COR-L47 (cell line): ENCODE data around the gene ATG12.
A peak's percentile ranks its signal among the peaks of the same experiment; 100 is the strongest.
"Not testable (repeated sequence)": the region's sequence is repeated elsewhere in the genome, so short reads cannot be mapped to it uniquely, and the experiment has no call there.

Experiments used
- DNase-seq: peaks from one replicate; lab custom pipeline; 2025; lab: John Stamatoyannopoulos, UW

ATG12 gene

GRCh38 chr5:115841382-115842088 is at the start of gene ATG12, which contains the start of gene AP3S1:
Gene ATG12, minus strand, starts transcription at chr5:115841565. Its CDS starts 13 bp downstream, at chr5:115841552.
Gene AP3S1, plus strand, starts transcription at chr5:115841935. Its CDS starts 103 bp downstream, at chr5:115842038.
- DNase-seq: peak; percentile 90

DNA sequence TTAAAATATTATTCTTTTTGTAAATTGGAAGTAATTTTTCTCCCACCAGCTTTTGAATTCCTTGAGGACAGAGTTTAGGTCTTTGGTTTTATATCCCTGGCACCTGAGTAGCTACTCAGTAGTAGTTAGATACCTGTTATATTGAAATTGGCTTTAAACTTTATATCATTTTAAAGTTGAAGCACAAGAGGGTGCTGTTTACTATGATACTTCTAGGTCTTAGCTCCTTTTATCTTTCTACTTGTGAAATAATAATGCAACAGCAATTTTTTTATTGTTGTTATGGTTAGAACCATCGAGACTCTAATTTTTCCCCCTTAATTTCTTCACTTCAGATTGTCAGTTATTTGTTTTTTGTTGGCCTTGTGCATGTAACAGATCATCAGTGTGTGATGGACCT is 46.7 kb upstream of the ATG12 start:
- no peak for DNase-seq

GRCh38 chr5:115885208-115885607 is 43.8 kb upstream of the ATG12 start:
- not testable (repeated sequence) for DNase-seq

DNA sequence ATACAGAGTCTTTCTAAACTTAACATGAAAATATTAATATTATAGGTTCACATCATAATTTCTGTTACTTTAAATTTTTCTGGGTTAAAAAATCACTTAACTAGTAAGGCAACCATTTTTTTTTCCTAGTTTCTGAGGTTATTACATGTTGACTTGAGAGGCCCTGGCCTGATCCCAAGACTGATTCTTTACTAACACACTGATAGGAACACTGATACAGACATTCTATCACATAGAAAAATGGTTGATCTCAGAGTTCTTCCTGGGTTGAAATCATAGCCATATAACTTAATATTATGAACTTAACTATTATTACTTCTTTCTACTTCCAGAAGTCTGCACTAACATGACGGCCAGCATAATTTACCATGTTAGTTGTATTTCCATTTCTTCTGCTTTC is 43.3 kb upstream of the ATG12 start:
- DNase-seq: no peak

GRCh38 chr5:115882434-115882833 is 41.1 kb upstream of the ATG12 start:
- not testable (repeated sequence) for DNase-seq

GRCh38 chr5:115877342-115877741 is 36.0 kb upstream of the ATG12 start:
- DNase-seq: not testable (repeated sequence)

DNA sequence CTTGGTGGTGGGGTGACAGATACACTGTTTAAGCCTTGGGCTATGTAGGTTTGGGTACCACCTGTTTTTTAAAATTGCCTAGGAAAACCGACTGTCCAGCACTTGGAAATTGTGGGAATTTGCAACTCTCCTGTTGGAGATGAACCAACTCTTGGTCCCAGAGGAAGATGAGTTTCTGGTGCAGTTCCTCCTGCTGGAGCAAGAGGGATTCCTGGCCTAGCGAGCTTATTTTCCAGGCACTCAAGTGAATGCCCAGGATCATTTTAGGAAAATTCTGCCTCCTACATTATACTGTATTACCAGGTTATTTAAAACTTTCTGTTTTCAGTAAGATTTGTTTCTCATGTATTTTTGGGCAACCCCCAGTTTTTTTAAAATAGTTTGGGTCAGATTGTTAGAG is 34.1 kb upstream of the ATG12 start:
- DNase-seq: no peak

DNA sequence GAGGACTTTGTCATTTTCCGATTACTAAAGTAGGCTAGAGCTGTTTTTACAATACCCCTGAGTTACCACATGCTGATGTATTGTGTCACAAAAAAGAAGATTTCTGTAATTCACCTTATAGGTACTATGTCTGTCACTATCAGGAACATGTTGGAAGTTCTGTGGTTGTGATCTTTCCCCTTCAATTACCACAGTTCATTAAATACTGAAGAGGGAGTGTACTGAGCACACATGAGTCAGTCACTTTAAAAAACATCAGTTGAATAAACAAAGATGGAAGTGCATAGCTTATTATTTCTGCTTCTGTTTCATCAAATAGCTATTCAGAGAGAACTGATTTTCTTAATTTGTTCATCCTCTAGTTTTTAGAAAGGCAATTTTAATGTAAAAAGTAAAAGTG is 32.0 kb upstream of the ATG12 start:
- no peak for DNase-seq

DNA sequence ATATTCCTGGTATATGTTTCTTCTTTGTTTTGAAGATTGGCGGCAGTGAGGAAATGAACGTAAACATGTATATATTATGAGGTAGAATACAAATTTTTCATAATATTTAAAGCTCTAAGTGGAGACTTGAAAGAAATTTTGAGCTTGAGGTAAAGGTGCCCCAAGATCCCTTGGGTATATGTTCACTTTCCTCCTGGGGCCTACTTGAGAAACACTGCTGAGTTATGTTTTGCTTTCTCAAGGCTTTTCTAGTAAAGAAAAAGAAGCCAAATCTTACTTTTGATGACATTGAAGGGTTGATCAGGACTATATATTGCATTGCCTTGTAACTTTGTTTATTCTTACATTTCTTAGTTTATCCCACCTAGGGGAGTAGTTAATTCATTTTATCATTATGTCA is 31.1 kb upstream of the ATG12 start:
- no peak for DNase-seq

GRCh38 chr5:115869256-115869795 is 28.0 kb upstream of the ATG12 start:
- no peak for DNase-seq

GRCh38 chr5:115859378-115859777 is 18.0 kb upstream of the ATG12 start:
- no peak for DNase-seq

GRCh38 chr5:115858396-115858795 is 17.0 kb upstream of the ATG12 start:
- DNase-seq: no peak

DNA sequence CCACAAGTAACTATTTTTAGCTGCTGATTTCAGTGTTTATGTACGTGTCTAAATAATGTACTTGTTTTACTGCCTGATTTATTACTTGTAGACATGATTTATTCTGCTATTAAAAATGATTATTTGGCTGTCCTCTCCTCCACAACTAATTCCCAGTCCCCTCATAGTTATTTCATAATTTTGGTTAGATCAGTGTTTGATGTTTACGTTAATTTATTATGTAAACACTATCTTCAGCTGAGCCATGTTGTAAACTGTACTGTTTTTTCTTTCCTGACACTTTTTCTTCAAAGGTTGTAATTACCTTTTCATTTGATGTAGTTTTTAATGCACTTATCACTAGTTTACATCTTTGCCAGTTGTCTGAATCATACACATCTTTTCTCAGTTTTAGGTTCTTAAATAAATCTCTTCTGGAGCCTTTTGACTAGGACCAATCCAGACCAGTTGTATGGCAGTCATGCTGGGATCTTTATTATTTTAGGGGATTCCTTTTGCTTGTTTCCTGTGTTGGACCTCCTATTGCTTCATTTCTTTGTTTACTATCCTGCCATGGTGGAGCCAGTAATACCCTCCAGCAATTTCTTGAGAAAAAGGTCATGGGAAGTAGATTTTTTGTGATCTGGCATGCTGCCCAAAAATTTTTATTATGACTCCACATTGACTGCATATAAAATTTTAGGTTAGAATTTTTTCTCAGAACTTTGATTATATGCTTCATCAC is 16.4 kb upstream of the ATG12 start:
- DNase-seq: no peak

DNA sequence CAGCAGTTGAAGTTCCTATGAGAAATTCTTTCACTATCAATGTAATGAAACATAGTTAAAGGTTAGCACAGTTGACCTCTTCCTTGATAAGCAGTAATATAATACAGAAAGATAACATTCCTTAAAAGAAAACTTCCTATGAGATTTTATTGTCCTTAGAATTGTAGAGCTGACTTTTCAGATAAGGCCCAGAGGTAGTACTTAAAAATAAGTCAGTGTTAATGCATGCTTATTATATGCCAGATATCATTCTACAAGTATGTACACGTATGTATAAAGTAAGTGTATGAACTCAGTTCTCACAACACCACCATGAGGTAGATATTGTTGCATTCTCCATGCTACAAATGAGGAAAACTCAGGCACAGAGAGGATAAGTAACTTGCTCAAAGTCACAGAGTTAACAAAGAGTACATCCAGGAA is 15.7 kb upstream of the ATG12 start:
- no peak for DNase-seq

DNA sequence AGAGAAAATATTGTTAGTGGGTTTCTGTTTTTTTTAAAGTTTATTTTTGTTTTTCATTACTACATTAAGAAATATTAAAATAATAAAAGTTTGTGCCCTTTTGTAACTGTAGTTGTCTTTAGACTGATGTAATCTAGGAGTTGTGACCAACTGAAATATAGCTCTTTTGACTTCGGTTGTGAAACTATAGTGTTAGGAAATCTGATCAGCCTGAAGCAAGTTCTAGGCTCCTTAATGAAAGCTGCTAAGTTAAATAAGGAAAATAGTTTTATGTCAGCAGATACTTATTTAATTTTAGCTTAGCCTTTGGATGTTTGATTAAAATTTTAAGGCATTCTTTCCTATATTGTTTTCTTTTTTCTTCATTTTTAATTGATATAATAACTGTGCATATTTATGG is 14.6 kb upstream of the ATG12 start:
- no peak for DNase-seq

GRCh38 chr5:115854139-115854538 is 12.8 kb upstream of the ATG12 start:
- no peak for DNase-seq

DNA sequence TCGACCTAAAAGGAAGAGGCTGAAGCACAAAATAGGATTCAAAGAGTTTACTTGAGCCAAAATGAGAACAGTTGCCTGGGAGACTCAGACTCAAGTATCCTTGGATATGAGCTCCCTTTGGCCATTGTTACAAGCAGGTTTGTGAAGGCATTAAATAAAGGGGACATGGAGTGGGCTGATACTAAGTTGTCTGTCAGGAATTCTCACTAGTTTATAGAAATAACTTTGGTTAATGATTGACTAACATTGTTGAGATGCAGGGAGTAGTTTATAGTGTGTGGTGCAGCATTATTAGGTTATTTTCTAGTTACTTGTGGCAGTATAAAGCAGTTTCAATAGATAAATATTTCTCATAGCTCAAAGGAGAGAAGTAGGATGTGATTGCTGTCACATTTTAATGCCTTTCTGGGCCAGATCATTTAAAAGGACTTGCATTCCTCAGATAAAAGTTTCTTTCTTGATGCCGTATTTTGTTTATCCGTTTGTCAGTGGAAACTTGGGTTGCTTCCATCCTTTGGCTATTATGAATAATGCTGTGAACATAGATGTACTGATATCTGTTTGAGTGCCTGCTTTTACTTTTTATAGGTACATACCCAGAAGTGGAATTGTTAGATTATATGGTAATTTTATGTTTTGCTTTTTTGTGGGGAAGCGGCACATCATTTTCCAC is 9.5 kb upstream of the ATG12 start:
- DNase-seq: no peak

- DNase-seq: no peak
These were observed 8.0 kb upstream of the ATG12 start for GRCh38 chr5:115849258-115849798.

DNA sequence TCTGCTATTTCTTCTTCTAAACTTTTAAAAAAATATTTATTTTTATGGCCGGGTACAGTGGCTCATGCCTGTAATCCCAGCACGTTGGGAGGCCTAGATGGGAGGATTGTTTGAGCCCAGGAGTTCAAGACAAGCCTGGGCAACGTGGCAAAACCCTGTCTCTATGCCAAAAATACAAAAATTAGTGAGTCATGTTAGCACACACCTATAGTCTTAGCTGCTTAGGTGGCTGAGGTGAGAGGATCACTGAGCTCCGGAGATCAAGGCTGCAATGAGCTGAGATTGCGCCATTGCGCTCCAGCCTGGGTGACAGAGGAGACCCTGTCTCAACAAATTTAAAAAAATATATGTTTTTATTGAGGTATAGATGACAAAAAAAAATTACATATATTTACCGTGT is 5.9 kb upstream of the ATG12 start:
- DNase-seq: no peak

GRCh38 chr5:115844321-115844817 is 3.0 kb upstream of the ATG12 start:
- DNase-seq: no peak

DNA sequence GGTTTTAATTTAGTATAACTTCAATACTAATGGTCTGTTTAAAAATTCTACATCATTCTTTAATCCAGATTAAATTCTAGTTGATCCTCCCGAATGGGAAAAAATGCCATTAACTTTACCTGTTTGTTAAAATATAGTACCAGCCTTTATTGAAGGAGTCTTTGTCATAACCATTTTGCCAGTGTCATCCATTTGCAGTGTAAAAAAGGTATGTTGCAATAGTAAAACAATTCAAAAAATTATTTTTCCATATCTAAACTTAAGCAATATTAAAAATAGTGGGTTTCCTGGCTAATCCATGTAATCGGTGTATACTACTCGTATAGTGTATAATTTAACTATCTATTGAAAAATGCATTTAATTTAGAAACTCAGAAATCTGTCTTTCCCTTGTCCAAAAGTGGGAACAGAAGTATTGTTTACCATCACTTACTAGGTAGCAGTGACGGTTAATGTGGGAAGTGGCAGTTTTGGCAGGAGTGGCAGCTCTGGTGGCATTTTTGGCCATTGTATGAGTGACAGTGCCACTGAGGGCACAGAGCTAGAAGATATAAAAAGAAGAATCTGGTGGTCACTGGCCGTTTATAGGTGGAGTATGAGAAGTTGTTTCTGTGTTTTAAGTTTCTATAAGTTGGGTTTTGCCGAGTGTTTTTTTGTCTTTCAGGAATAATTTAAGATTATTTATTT is 2.2 kb upstream of the ATG12 start:
- DNase-seq: no peak

GRCh38 chr5:115842952-115843351 is 1.6 kb upstream of the ATG12 start:
- DNase-seq: no peak
